HepG2 (cell line): ENCODE results near the gene RHOV. TPM values are rescaled to one million over a fixed set of nuclear protein-coding genes. Genes with fewer than 3 reads are reported as not detected.

Experiments used
- CEBPB ChIP-seq: IDR thresholded peaks from 2 replicates; pipeline ENCODE4 v1.6.1; 2011; ENCODE audit warnings: low read depth, low read length, improper control_type of control experiment, borderline replicate concordance
- CEBPG ChIP-seq: IDR thresholded peaks from 2 replicates; pipeline ENCODE4 v1.6.1; 2016
- EP300 ChIP-seq, 3 experiments: sonication (generic) in 1 of 3; formaldehyde crosslinking in 1 of 3; IDR thresholded peaks; 2 replicates each; pipeline versions ENCODE4 v1.5.1 to v1.6.1; 2011 to 2020; ENCODE audit warnings: low read depth in 2 of 3, low read length in 2 of 3, borderline replicate concordance in 1 of 3, improper control_type of control experiment in 1 of 3, mild to moderate bottlenecking in 1 of 3, missing genetic modification reagents in 1 of 3, moderate library complexity in 1 of 3
- FOXA3 ChIP-seq: IDR thresholded peaks from 2 replicates; pipeline ENCODE4 v1.6.1; 2016; ENCODE audit warnings: missing genetic modification reagents, missing compliant biosample characterization
- FOXK1 ChIP-seq: sonication (generic); formaldehyde crosslinking; IDR thresholded peaks from 2 replicates; pipeline ENCODE4 v1.4.0; 2020; ENCODE audit warnings: low read depth, missing genetic modification reagents, borderline replicate concordance
- HHEX ChIP-seq: IDR thresholded peaks from 2 replicates; pipeline ENCODE4 v1.6.1; 2016; ENCODE audit warnings: control low read depth
- HMG20B ChIP-seq: conservative IDR thresholded peaks from 2 replicates; pipeline ENCODE4 v1.6.1; 2016; ENCODE audit warnings: missing genetic modification reagents, missing compliant biosample characterization
- THAP11 ChIP-seq: IDR thresholded peaks from 2 replicates; pipeline ENCODE4 v1.6.1; 2016; ENCODE audit warnings: missing biosample characterization, missing genetic modification reagents
- ZNF180 ChIP-seq: sonication (generic); formaldehyde crosslinking; IDR thresholded peaks from 2 replicates; pipeline ENCODE4 v1.4.0; 2020; ENCODE audit warnings: low read depth, missing genetic modification reagents, borderline replicate concordance
- ZNF232 ChIP-seq: sonication (generic); formaldehyde crosslinking; IDR thresholded peaks from 2 replicates; pipeline ENCODE4 v1.4.0; 2020; ENCODE audit warnings: missing genetic modification reagents, borderline replicate concordance
- ZNF331 ChIP-seq: sonication (generic); formaldehyde crosslinking; IDR thresholded peaks from 2 replicates; pipeline ENCODE4 v1.4.0; 2020; ENCODE audit warnings: missing genetic modification reagents
- ZNF484 ChIP-seq: sonication (generic); formaldehyde crosslinking; IDR thresholded peaks from 2 replicates; pipeline ENCODE4 v1.5.1; 2020; ENCODE audit warnings: mild to moderate bottlenecking, low read depth, missing genetic modification reagents, borderline replicate concordance
- ZSCAN20 ChIP-seq: sonication (generic); formaldehyde crosslinking; IDR thresholded peaks from 2 replicates; pipeline ENCODE4 v1.4.0; 2020; ENCODE audit warnings: missing genetic modification reagents, mild to moderate bottlenecking, borderline replicate concordance
- polyA plus RNA-seq, 8 experiments: library from polyadenylated mRNA; depleted of rRNA in 3 of 8; stranded (reverse) in 7 of 8; unstranded in 1 of 8; fragments of >200 nt; fragmentation: Illumina TruSeq in 4 of 8; extraction: Trizol in 4 of 8; gene quantifications; 2 replicates each; pipeline versions ENCODE4 v1.2.1 to v1.2.3, GENCODE V29; 2011 to 2016; ENCODE audit warnings: low read depth in 4 of 8, missing spikeins in 1 of 8, mixed read lengths in 1 of 8; ENCODE audit not compliant: insufficient read depth in 1 of 8
- total RNA-seq, 5 experiments: library from RNA; depleted of rRNA; stranded (reverse); fragments of >200 nt; fragmentation: Illumina TruSeq; extraction: Trizol; gene quantifications; 2 replicates each; pipeline ENCODE4 v1.2.3, GENCODE V29; 2016; ENCODE audit warnings: low read depth in 1 of 5
- TF ChIP-seq, protein P1 (sequence below): sonication (generic); formaldehyde crosslinking; IDR thresholded peaks from 2 replicates; pipeline ENCODE4 v1.4.0; 2020; ENCODE audit warnings: missing genetic modification reagents
- TF ChIP-seq, protein P2 (sequence below): IDR thresholded peaks from 2 replicates; pipeline ENCODE4 v1.6.1; 2016; ENCODE audit warnings: low read depth, missing genetic modification reagents, missing compliant biosample characterization
- TF ChIP-seq, protein P3 (sequence below): sonication (generic); formaldehyde crosslinking; conservative IDR thresholded peaks from 2 replicates; pipeline ENCODE4 v1.4.0; 2020; ENCODE audit warnings: missing genetic modification reagents
- TF ChIP-seq, protein P4 (sequence below): sonication (generic); formaldehyde crosslinking; IDR thresholded peaks from 2 replicates; pipeline ENCODE4 v1.5.0; 2020; ENCODE audit warnings: missing genetic modification reagents

RHOV gene
- total and polyA plus RNA-seq, 2 of the 13 experiments (the other 11 are each of a cell fraction or from before 2014, with no cell fraction given), result 0.17 to 0.18 TPM

DNA sequence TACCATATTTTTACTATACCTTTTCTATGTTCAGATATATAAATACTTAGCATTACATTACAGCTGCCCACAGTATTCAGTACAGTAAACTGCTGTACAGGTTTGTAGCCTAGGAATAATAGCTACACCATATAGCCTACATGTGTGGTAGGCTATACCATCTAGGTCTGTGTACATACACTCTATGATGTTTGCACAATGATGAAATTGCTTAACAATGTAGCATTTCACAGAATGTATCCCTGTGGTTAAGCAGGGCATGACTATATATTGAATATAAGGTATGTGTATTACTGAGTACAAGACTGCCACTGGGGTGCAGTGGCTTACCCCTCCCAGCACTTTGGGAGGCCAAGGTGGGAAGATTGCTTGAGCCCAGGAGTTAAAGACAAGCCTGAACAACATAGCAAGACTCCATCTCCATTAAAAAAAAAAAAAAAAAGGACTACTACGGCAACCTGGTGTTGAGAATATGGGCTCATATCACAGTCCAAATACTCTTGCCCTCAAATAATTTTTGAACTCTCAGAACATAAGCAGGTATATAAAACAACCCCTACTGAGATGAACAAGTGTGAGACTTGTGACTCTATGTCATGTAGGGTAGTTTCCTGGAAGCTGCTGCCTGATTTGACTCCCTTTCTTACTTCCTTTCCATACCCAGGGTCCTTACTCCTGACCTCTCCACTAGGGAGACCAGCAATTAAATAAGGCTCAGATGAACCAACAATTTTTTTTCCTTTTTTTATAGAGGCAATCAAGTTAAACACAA, 50.3 kb downstream of the RHOV start (continued):
- TF ChIP-seq ZNF484 (CRISPR knock-in tag) (no peak), THAP11 (CRISPR knock-in tag) (peak; percentile 80), ZNF331 (CRISPR knock-in tag) (0 out of 2 replicates have a peak, but pooled peaks have one; percentile 41), CEBPB (peak; percentile 93), HMG20B (CRISPR knock-in tag) (0 out of 2 replicates have a peak, but pooled peaks have one; percentile 34), ZNF180 (CRISPR knock-in tag) (no peak), ZSCAN20 (no peak), FOXK1 (CRISPR knock-in tag) (peak; percentile 27; the same call in 1 of the 2 replicates), FOXA3 (CRISPR knock-in tag) (peak; percentile 95), ZNF232 (CRISPR knock-in tag) (no peak), CEBPG (peak; percentile 94), EP300 (IDR thresholded peaks at IDR 0.05; ENCODE audit: low read depth in 2 of 2, low read length in 2 of 2) (peak in 1 of 2 experiments; percentile 57; a peak in 2 of 4 replicates), EP300 (CRISPR knock-in tag; IDR thresholded peaks at IDR 0.05; ENCODE audit: borderline replicate concordance) (no peak; the same call in 1 of the 2 replicates), HHEX (CRISPR knock-in tag) (0 out of 2 replicates have a peak, but pooled peaks have one; percentile 41)
- TF ChIP-seq, protein P1, sequence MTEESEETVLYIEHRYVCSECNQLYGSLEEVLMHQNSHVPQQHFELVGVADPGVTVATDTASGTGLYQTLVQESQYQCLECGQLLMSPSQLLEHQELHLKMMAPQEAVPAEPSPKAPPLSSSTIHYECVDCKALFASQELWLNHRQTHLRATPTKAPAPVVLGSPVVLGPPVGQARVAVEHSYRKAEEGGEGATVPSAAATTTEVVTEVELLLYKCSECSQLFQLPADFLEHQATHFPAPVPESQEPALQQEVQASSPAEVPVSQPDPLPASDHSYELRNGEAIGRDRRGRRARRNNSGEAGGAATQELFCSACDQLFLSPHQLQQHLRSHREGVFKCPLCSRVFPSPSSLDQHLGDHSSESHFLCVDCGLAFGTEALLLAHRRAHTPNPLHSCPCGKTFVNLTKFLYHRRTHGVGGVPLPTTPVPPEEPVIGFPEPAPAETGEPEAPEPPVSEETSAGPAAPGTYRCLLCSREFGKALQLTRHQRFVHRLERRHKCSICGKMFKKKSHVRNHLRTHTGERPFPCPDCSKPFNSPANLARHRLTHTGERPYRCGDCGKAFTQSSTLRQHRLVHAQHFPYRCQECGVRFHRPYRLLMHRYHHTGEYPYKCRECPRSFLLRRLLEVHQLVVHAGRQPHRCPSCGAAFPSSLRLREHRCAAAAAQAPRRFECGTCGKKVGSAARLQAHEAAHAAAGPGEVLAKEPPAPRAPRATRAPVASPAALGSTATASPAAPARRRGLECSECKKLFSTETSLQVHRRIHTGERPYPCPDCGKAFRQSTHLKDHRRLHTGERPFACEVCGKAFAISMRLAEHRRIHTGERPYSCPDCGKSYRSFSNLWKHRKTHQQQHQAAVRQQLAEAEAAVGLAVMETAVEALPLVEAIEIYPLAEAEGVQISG, result peak; percentile 96
- TF ChIP-seq, protein P2, sequence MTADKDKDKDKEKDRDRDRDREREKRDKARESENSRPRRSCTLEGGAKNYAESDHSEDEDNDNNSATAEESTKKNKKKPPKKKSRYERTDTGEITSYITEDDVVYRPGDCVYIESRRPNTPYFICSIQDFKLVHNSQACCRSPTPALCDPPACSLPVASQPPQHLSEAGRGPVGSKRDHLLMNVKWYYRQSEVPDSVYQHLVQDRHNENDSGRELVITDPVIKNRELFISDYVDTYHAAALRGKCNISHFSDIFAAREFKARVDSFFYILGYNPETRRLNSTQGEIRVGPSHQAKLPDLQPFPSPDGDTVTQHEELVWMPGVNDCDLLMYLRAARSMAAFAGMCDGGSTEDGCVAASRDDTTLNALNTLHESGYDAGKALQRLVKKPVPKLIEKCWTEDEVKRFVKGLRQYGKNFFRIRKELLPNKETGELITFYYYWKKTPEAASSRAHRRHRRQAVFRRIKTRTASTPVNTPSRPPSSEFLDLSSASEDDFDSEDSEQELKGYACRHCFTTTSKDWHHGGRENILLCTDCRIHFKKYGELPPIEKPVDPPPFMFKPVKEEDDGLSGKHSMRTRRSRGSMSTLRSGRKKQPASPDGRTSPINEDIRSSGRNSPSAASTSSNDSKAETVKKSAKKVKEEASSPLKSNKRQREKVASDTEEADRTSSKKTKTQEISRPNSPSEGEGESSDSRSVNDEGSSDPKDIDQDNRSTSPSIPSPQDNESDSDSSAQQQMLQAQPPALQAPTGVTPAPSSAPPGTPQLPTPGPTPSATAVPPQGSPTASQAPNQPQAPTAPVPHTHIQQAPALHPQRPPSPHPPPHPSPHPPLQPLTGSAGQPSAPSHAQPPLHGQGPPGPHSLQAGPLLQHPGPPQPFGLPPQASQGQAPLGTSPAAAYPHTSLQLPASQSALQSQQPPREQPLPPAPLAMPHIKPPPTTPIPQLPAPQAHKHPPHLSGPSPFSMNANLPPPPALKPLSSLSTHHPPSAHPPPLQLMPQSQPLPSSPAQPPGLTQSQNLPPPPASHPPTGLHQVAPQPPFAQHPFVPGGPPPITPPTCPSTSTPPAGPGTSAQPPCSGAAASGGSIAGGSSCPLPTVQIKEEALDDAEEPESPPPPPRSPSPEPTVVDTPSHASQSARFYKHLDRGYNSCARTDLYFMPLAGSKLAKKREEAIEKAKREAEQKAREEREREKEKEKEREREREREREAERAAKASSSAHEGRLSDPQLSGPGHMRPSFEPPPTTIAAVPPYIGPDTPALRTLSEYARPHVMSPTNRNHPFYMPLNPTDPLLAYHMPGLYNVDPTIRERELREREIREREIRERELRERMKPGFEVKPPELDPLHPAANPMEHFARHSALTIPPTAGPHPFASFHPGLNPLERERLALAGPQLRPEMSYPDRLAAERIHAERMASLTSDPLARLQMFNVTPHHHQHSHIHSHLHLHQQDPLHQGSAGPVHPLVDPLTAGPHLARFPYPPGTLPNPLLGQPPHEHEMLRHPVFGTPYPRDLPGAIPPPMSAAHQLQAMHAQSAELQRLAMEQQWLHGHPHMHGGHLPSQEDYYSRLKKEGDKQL, result peak; percentile 81; the same call in 1 of the 2 replicates
- TF ChIP-seq, protein P3, sequence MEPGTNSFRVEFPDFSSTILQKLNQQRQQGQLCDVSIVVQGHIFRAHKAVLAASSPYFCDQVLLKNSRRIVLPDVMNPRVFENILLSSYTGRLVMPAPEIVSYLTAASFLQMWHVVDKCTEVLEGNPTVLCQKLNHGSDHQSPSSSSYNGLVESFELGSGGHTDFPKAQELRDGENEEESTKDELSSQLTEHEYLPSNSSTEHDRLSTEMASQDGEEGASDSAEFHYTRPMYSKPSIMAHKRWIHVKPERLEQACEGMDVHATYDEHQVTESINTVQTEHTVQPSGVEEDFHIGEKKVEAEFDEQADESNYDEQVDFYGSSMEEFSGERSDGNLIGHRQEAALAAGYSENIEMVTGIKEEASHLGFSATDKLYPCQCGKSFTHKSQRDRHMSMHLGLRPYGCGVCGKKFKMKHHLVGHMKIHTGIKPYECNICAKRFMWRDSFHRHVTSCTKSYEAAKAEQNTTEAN (CRISPR knock-in tag), result no peak
- TF ChIP-seq, protein P4, sequence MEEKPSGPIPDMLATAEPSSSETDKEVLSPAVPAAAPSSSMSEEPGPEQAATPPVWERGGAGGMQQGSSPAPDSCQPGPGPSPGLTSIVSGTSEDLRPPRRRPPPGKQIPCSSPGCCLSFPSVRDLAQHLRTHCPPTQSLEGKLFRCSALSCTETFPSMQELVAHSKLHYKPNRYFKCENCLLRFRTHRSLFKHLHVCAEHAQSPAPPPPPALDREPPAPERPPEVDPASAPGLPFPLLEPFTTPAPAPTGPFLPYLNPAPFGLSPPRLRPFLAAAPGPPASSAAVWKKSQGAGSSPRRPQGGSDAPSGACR (CRISPR knock-in tag), result no peak
